HG02885 (cell line): ENCODE data around the gene DEDD.
A peak's percentile ranks its signal among the peaks of the same experiment; 100 is the strongest.

Experiments used
- ATAC-seq: cut with Tn5 transposase; IDR thresholded peaks from one replicate; pipeline ENCODE4 v1.9.1; 2021; ENCODE audit warnings: mild to moderate bottlenecking; ENCODE audit not compliant: unreplicated experiment, poor library complexity

DEDD gene

GRCh38 chr1:161132410-161133219 is at the start of gene DEDD:
DEDD (minus strand) TSS chr1:161132667; CDS start chr1:161124462, 8,205 bp downstream.
- ATAC-seq = peak; percentile 94

GRCh38 chr1:161182214-161182613 is 49.7 kb upstream of the DEDD start:
- ATAC-seq = peak; percentile 39

GRCh38 chr1:161180639-161181038 is 48.2 kb upstream of the DEDD start:
- no peak for ATAC-seq

GRCh38 chr1:161179698-161180097 is 47.2 kb upstream of the DEDD start:
- ATAC-seq = no peak

DNA sequence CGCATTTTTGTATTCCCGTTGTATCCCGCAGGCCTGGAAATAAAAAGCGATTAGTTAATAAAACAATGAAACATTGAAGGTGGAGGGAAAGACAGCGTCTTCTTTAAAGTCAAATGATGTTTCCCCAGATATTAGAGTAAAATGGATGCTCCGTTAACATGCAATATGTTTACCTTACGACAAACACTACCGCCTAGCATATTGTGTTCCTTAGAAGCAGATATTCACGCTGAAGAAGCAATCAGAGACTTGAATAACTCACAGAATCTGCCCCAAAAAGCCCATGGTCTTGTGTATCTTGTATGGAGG is 45.4 kb upstream of the DEDD start:
- no peak for ATAC-seq

- ATAC-seq = peak; percentile 88
Measured at GRCh38 chr1:161177112-161177935, 44.9 kb upstream of the DEDD start, which contains the start of gene B4GALT3. B4GALT3 (minus strand) TSS chr1:161177507; CDS start chr1:161176060, 1,447 bp downstream.

DNA sequence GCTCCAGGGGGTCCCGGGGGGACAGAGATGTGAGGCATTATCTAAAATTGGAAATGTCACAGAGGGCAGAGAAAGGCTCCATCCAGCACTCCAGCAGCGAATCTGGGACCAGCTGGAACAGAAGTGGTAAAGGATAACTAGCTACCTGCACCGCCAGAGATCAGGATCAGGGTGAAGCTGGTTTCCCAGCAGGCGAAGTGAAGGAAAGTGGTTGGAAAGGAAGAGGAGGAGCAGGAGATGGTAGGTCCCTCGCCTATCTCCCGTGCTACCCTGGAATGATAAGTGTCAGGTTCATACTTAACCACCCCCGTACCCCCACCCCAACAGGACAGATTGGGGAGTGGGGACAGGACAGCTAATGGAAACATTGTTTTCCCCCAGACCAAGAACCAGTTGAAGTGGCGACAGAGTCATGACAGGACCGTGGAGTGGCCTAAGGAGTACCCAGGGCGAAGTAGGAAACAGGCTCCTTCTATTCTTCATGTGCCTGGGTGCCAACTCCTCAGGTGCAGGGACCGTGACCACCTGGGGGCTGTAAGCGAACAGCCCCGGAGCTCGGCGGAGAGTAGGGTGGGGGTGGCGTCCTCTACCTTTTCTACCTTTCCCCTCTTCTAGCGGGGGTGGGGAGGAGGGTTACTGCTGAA is 44.1 kb upstream of the DEDD start:
- ATAC-seq = no peak

DNA sequence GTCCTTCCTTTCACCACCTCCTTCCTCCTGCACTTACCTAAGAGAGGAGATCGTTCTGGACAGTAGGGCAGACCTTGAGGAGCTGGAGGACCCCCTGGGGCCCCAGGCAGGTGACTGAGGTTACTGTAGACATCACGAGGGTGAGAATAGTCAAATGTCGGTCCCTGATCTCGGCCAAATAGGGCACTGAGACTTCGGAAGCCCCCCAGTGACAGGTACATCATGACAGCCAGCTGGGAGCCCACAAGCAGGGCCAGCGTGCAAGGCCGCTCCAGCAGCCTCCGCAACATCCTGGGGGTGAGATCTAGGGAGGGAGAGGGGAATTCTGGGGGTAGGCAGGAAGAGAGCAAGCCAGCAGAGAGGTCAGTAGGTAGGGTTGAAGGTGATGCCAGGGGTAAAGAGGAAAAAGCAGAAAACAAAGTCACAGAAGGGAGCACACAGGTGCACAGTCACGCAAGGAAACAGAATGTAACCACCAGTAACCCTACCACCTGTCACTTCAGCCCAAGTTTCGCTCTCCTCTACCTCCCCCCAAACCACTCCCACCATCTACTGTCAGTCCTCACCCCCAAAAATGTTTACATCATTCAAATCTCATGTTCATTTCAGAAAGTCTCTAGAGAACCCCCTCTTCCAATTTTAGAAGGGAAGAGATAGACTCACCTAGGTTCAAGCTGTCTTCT is 43.4 kb upstream of the DEDD start:
- ATAC-seq = no peak

DNA sequence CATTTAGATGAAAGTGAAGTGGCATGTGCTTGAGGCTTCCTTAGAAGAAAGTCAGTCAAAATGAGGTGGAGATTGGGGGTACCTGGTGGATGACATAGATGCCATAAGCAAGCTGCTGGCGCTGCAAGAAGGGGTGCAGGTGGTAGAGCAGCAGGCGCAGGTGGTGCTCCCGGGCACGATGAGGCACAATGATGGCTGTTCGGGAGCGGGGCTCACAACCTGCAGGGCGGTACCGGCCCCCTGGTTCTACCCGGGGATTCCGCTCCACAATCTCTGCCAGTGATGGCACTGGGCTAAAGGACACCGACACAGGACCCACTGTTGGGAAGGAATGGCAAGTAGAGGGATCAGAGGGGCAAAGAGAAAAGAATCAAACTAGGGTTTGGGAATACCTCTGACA is 42.4 kb upstream of the DEDD start:
- no peak for ATAC-seq

DNA sequence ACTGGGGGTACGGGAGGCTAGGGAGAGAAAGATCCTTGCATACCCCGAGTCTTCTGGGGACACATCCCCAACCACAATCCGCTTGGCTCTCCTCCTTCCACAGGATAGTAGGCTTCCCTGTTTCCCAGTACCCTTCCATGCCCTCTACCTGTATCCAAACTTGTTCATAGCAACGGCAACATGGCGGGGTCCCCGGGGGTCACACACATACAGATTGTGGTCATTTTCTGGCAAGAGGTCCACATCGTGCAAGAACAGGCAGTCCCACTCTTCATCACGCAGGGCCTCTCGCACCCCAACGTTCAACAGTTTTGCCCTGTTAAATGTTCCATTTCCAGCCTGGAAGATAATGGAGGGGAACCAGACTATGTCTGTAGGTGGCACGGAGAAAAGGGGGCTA is 41.2 kb upstream of the DEDD start:
- ATAC-seq = no peak

- ATAC-seq = no peak
Measured at GRCh38 chr1:161172776-161173376, 40.4 kb upstream of the DEDD start.

- no peak for ATAC-seq
Measured at GRCh38 chr1:161172349-161172748, 39.9 kb upstream of the DEDD start.

DNA sequence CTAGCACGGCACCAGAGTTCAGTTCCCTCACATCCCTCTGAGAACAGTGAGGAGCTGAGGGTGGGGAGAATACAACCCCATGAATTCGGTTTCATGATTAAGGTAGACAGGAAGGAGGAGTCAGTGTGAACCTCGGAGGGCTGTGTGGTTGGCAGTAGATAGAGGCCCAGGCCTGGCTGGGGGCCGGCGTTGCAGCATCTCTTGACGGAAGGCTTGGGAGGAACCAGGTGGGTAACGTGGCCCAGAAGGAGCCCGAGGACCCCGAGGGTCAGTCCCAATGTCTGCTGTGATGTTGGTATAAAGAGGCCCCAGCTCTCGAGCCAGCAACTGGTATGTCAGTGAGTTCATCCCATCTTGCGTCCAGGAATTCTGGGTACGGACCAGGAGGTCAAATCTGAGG is 39.2 kb upstream of the DEDD start:
- no peak for ATAC-seq

GRCh38 chr1:161171191-161171590 is 38.7 kb upstream of the DEDD start:
- ATAC-seq = no peak

DNA sequence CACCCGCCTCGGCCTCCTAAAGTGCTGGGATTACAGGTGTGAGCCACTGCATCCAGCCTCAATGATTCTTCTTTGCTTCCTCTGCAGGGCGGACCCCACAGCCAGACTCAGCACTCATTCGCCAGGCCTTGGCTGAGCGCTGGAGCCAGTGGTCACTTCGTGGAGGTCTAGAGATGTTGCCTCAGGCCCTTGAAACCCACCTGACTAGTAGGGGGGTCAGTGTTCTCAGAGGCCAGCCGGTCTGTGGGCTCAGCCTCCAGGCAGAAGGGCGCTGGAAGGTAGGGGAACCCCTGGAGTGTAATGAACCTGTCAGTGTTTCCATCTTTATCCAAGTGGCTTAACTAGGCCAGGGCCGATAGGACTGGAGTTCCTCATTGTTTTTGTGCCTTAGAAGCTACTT is 36.4 kb upstream of the DEDD start:
- no peak for ATAC-seq

DNA sequence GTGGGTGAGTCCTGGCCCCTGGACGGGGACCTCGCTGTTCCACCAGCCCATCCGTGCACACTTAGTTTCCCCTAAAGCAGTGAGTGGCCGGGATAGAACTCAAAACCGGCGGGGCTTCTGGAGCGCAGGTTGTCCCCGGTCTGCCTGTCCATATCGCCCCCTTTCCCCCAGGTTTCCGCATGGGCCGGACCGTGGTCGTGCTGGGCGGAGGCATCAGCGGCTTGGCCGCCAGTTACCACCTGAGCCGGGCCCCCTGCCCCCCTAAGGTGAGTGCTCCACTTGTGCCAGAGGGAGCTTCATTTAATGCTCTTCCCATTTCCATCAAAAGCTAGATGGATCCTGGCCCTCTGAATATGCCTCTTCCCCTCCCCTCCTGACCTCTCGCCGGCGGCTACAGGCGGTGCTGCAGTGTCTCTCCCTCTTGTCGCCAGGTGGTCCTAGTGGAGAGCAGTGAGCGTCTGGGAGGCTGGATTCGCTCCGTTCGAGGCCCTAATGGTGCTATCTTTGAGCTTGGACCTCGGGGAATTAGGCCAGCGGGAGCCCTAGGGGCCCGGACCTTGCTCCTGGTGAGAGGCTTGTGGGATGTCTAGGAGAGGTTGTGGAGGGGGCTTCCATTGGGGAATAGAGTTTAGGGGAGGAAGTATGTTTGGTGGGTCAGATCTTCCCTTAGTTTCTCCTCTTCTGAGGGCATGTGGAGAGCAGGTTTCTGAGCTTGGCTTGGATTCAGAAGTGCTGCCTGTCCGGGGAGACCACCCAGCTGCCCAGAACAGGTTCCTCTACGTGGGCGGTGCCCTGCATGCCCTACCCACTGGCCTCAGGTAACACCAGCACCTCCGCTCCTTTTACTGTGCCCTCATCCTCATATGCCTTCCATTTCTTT is 34.4 kb upstream of the DEDD start:
- ATAC-seq = no peak

GRCh38 chr1:161165742-161166668 is 33.5 kb upstream of the DEDD start, which contains the start of gene PPOX:
PPOX (plus strand) TSS chr1:161166426; CDS start chr1:161166848, 422 bp downstream.
- ATAC-seq = peak; percentile 93
